Measurements from ENCODE around the gene SLC1A4. TPM values are rescaled to one million over a fixed set of nuclear protein-coding genes. Genes with fewer than 3 reads are reported as not detected.

SLC1A4 gene
- total and polyA plus RNA-seq, 2 donors from 2014 or later = 2.1 to 10.6 TPM

DNA sequence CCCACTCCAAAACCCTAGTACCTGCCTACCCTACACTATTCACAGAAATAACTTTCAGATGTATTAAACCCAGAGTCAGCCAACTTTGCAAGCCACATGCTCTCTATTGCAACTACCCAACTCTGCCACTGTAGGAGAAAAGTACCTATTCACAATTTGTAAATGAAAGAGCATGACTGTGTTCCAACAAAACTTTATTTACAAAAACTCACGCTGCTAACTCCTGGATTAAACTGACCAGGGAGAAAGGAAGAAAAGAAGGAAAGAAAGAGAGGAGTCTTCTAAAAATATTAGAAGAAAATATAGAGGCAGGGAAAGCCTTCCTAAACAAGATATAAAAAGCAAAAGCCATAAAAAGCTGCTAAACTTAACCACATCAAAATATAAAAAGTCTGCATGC is 24.6 kb downstream of the SLC1A4 start:
- TF ChIP-seq, protein P1, sequence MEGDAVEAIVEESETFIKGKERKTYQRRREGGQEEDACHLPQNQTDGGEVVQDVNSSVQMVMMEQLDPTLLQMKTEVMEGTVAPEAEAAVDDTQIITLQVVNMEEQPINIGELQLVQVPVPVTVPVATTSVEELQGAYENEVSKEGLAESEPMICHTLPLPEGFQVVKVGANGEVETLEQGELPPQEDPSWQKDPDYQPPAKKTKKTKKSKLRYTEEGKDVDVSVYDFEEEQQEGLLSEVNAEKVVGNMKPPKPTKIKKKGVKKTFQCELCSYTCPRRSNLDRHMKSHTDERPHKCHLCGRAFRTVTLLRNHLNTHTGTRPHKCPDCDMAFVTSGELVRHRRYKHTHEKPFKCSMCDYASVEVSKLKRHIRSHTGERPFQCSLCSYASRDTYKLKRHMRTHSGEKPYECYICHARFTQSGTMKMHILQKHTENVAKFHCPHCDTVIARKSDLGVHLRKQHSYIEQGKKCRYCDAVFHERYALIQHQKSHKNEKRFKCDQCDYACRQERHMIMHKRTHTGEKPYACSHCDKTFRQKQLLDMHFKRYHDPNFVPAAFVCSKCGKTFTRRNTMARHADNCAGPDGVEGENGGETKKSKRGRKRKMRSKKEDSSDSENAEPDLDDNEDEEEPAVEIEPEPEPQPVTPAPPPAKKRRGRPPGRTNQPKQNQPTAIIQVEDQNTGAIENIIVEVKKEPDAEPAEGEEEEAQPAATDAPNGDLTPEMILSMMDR (IDR thresholded peaks at IDR 0.05; ENCODE audit: borderline replicate concordance, extremely low read depth, insufficient read depth) = no peak
- Histone ChIP-seq H3K4me1 (ENCODE audit: control insufficient read depth in 2 of 3, insufficient read depth in 2 of 3, low read depth in 1 of 3, low read length in 3 of 3) (no peaks in the 10 kb centered on the region), H3K9me3 (ENCODE audit: control insufficient read depth in 2 of 3, insufficient read depth in 1 of 3, low read length in 3 of 3) (no peaks in the 10 kb centered on the region), H3K36me3 (ENCODE audit: control insufficient read depth in 2 of 3, insufficient read depth in 3 of 3, low read length in 3 of 3) (no peaks in the 10 kb centered on the region), H3K4me3 (ENCODE audit: low read length in 3 of 3) (no peak overlapping the region), H3K27ac (ENCODE audit: low read depth in 2 of 2, low read length in 2 of 2) (no peak overlapping the region), H3K27me3 (ENCODE audit: control insufficient read depth, insufficient read depth, low read length) (no peaks in the 10 kb centered on the region), H3K9ac (ENCODE audit: low read length in 3 of 3) (no peak overlapping the region)
- intact Hi-C loops (cut with DNase I) = no loop called here
- FAIRE-seq = no peak
- no peak for DNase-seq

DNA sequence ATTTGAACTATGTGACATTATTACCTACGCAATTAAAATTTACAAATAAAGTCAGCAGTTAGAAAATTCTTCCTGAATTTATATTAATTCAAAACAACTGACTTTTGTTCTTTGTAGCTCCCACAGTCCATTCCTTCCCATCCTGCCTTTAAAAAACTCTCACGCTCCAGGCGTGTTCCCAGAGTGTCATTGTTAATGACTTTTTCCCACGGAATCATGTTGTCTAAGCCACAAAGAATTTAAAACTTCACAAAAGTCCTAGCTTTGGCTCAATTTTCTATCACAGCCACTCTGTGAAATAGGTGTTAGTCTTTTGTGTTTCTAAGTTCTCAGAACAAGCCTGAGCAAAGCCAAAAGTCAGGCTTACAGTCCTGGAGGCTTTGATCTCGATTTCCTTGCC is 26.5 kb downstream of the SLC1A4 start:
- TF ChIP-seq, protein P1 (IDR thresholded peaks at IDR 0.05; ENCODE audit: borderline replicate concordance, extremely low read depth, insufficient read depth) = no peak
- FAIRE-seq (no peak), DNase-seq (no peak)
- H3K4me3 ChIP-seq (ENCODE audit: low read length in 3 of 3) = no peak overlapping the region
- H3K4me1 ChIP-seq (ENCODE audit: control insufficient read depth in 2 of 3, insufficient read depth in 2 of 3, low read depth in 1 of 3, low read length in 3 of 3) = no peaks in the 10 kb centered on the region
- H3K36me3 ChIP-seq (ENCODE audit: control insufficient read depth in 2 of 3, insufficient read depth in 3 of 3, low read length in 3 of 3) = no peaks in the 10 kb centered on the region
- H3K27ac ChIP-seq (ENCODE audit: low read depth in 2 of 2, low read length in 2 of 2) = no peak overlapping the region
- intact Hi-C loops (cut with DNase I) = no loop called here
- no peaks in the 10 kb centered on the region for H3K27me3 ChIP-seq (ENCODE audit: control insufficient read depth, insufficient read depth, low read length)
- no peaks in the 10 kb centered on the region for H3K9me3 ChIP-seq (ENCODE audit: control insufficient read depth in 2 of 3, insufficient read depth in 1 of 3, low read length in 3 of 3)
- H3K9ac ChIP-seq (ENCODE audit: low read length in 3 of 3) = no peak overlapping the region

DNA sequence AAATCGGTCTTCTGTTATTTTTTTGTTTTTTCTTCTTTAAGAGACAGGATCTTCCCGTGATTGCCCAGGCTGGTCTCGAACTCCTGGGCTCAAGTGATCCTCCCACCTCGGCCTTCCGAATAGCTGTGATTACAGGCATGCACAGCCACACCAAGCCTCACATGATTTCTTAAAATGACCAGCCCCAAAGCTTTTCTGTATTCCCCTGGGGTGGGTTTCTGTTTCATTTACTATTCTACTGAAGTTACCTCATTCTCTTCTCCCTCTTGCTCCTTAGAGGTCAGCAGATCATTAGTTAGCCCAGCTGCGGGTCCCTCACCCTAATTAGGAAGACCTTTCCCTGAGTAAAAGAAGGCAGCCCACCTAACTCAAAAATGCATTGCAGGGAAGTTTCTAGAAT is 27.6 kb downstream of the SLC1A4 start:
- H3K4me3 ChIP-seq (ENCODE audit: low read length in 3 of 3) = no peak overlapping the region
- no peak overlapping the region for H3K27ac ChIP-seq (ENCODE audit: low read depth in 2 of 2, low read length in 2 of 2)
- no peak for DNase-seq
- H3K9me3 ChIP-seq (ENCODE audit: control insufficient read depth in 2 of 3, insufficient read depth in 1 of 3, low read length in 3 of 3) = no peaks in the 10 kb centered on the region
- H3K27me3 ChIP-seq (ENCODE audit: control insufficient read depth, insufficient read depth, low read length) = no peaks in the 10 kb centered on the region
- intact Hi-C loops (cut with DNase I) = no loop called here
- no peaks in the 10 kb centered on the region for H3K4me1 ChIP-seq (ENCODE audit: control insufficient read depth in 2 of 3, insufficient read depth in 2 of 3, low read depth in 1 of 3, low read length in 3 of 3)
- H3K36me3 ChIP-seq (ENCODE audit: control insufficient read depth in 2 of 3, insufficient read depth in 3 of 3, low read length in 3 of 3) = no peaks in the 10 kb centered on the region
- H3K9ac ChIP-seq (ENCODE audit: low read length in 3 of 3) = no peak overlapping the region
- TF ChIP-seq, protein P1 (IDR thresholded peaks at IDR 0.05; ENCODE audit: borderline replicate concordance, extremely low read depth, insufficient read depth) = no peak
- FAIRE-seq = no peak

DNA sequence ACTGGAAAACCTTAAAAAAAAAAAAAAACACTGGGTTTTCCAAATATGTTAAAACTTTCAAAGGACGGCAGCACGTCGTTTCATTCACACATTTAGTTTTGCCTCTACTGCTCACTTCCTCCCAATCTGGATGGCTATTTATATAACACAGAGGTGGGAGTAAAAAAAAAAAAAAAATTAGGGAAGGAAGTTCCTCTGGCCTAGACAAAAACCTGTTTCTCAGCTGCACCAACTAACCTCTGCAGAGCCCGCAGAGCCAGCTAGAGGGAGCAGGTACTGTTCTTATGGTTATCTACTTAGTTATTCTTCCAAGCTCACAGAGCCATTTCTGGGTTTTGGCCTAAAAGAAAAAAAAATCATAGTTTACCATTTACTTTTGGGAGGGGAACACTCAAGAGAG is 28.1 kb downstream of the SLC1A4 start:
- Histone ChIP-seq H3K9me3 (ENCODE audit: control insufficient read depth in 2 of 3, insufficient read depth in 1 of 3, low read length in 3 of 3) (no peaks in the 10 kb centered on the region), H3K36me3 (ENCODE audit: control insufficient read depth in 2 of 3, insufficient read depth in 3 of 3, low read length in 3 of 3) (no peaks in the 10 kb centered on the region), H3K4me3 (ENCODE audit: low read length in 3 of 3) (no peak overlapping the region), H3K27ac (ENCODE audit: low read depth in 2 of 2, low read length in 2 of 2) (no peak overlapping the region), H3K4me1 (ENCODE audit: control insufficient read depth in 2 of 3, insufficient read depth in 2 of 3, low read depth in 1 of 3, low read length in 3 of 3) (no peaks in the 10 kb centered on the region), H3K9ac (ENCODE audit: low read length in 3 of 3) (no peak overlapping the region), H3K27me3 (ENCODE audit: control insufficient read depth, insufficient read depth, low read length) (no peaks in the 10 kb centered on the region)
- TF ChIP-seq, protein P1 (IDR thresholded peaks at IDR 0.05; ENCODE audit: borderline replicate concordance, extremely low read depth, insufficient read depth) = no peak
- intact Hi-C loops (cut with DNase I) = no loop called here
- FAIRE-seq (no peak), DNase-seq (peak in 1 of 5 donors; percentile 47)
